ENCODE measurements around the gene TMEM178B. TPM values are rescaled to one million over a fixed set of nuclear protein-coding genes. Genes with fewer than 3 reads are reported as not detected.

Gene TMEM178B
- total RNA-seq, 4 donors from 2014 or later = 7.7 to 49.9 (median 25.9) TPM

DNA sequence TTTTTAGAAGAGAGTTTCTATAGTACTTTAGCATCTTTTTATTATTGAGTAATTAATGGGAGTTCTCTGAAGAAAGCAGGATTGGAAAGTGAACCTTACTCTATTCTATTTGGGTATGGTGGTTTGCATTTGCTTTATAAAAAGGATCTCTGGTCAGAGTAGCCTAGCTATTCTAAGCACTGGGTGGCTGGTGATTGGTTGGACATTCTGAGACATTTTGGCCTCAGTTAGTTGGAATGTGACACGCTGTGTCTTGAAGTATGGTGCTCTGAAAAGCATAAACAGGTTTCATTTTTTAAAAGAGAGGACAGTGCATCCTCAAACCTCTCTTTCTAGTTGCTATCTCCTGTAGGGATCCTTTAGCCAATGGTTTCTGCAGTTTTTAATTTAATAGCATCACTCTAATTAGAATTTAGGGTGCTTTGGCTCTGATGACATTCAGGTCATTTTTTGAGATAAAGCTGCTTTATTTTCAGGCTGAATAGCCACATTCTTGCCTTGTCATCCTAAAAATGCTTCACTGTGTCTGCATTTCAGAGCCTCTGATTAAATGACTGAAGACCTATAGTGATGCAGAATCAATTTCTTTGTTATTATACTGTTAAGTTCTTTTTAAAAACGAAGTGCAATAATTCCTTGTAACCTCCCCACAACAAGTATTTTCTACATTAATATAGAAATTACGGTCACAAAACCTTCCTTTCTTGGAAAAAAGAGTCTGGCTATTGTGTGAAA is 20.6 kb downstream of the TMEM178B start:
- intact Hi-C loops (cut with DNase I) = no loop called here
- no peak overlapping the region for H3K4me3 ChIP-seq (replicated peaks in 1 of 3)
- H3K27me3 ChIP-seq = no peaks in the 10 kb centered on the region
- WGBS, 2 donors = 65 to 69% methylated on average over 3 of the region's 3 CpGs
- DNase-seq = no peak
- no peaks in the 10 kb centered on the region for H3K4me1 ChIP-seq
- no peak overlapping the region for H3K27ac ChIP-seq
- no peaks in the 10 kb centered on the region for H3K9me3 ChIP-seq
- TF ChIP-seq, protein P1, sequence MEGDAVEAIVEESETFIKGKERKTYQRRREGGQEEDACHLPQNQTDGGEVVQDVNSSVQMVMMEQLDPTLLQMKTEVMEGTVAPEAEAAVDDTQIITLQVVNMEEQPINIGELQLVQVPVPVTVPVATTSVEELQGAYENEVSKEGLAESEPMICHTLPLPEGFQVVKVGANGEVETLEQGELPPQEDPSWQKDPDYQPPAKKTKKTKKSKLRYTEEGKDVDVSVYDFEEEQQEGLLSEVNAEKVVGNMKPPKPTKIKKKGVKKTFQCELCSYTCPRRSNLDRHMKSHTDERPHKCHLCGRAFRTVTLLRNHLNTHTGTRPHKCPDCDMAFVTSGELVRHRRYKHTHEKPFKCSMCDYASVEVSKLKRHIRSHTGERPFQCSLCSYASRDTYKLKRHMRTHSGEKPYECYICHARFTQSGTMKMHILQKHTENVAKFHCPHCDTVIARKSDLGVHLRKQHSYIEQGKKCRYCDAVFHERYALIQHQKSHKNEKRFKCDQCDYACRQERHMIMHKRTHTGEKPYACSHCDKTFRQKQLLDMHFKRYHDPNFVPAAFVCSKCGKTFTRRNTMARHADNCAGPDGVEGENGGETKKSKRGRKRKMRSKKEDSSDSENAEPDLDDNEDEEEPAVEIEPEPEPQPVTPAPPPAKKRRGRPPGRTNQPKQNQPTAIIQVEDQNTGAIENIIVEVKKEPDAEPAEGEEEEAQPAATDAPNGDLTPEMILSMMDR (IDR thresholded peaks at IDR 0.05) = no peak
- no peak for TF ChIP-seq POLR2A (IDR thresholded peaks at IDR 0.05)
- H3K36me3 ChIP-seq = no peaks in the 10 kb centered on the region

DNA sequence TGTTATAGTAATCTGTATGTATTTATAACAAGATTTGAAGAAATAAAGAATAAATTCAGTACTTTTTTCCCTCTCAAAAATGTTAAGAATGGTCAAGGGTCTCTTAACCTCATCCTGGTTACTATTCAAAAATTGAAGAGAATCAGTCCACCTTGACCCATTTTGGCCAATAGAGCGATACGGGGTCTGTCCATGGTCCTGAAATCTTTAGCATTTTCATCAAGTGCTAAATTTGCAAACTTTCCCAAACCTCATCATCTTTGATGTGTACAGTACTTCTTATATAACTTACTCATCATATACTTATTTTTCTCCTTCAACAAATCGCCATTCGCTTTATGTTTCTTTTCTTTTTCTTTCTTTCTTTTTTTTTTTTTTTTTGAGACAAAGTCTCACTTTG is 23.6 kb downstream of the TMEM178B start:
- Histone ChIP-seq H3K27me3 (no peaks in the 10 kb centered on the region), H3K36me3 (no peaks in the 10 kb centered on the region), H3K4me1 (no peaks in the 10 kb centered on the region), H3K4me3 (replicated peaks in 1 of 3) (no peak overlapping the region), H3K9me3 (no peaks in the 10 kb centered on the region), H3K27ac (no peak overlapping the region)
- DNase-seq = peak in 1 of 2 donors; percentile 24
- 64 to 68% methylated on average over 4 of the region's 4 CpGs for WGBS, 2 donors
- intact Hi-C loops (cut with DNase I) = no loop called here
- TF ChIP-seq, protein P1 (IDR thresholded peaks at IDR 0.05) = no peak
- TF ChIP-seq POLR2A (IDR thresholded peaks at IDR 0.05) = no peak

DNA sequence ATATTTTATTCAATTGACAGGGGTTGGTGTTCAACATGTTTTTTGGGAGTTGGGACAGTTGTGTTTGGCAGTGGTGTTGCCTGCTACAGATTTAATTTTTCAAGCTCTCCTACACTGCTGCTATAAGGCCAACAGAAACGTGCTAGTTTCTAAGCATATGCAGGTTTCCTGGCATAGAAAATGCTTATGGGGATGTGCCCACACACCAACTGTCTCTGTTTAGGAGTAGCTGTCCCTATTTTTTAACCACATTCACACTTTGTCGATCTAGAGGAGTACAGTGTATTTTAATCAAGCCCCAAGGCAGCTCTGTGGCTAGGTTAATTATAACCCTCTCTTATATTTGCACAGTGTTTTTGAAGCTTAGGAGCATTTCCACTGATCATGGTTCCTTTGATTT is 28.6 kb downstream of the TMEM178B start:
- no peaks in the 10 kb centered on the region for H3K4me1 ChIP-seq
- no peaks in the 10 kb centered on the region for H3K9me3 ChIP-seq
- H3K27me3 ChIP-seq = no peaks in the 10 kb centered on the region
- intact Hi-C loops (cut with DNase I) = no loop called here
- H3K4me3 ChIP-seq (replicated peaks in 1 of 3) = no peak overlapping the region
- WGBS, 2 donors = 77 to 80% methylated on average over 2 of the region's 2 CpGs
- no peaks in the 10 kb centered on the region for H3K36me3 ChIP-seq
- no peak overlapping the region for H3K27ac ChIP-seq
- TF ChIP-seq, protein P1 (IDR thresholded peaks at IDR 0.05) = no peak
- TF ChIP-seq POLR2A (IDR thresholded peaks at IDR 0.05) = no peak
- no peak for DNase-seq

DNA sequence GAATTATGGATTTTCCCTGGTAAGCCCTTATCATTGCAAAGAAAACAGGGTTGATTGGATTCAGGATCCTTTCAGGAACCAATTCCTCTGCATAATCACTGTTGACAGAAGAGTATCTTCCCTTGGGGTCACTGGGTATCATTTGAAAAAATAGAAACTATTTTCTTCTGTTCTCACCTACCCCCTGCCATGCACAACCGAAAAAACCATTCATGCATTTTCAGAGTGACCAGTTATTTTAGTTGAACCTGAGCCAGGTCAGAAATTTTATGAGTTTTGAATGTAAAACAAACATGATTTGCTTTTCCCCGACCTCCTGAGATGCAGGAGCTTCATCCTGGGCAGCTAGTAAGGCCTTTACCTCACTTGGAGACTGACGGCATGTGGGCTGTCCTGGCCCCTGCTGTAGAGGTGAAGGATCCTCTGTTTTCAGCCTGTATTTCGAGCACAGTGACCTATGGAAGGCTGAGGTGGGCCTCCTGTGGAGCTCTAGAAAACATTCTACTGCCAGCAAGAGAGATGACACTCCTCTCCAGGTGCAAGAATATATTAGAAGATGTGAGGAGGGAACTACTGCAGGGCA is 30.1 kb downstream of the TMEM178B start:
- H3K4me3 ChIP-seq (replicated peaks in 1 of 3) = no peak overlapping the region
- no peak for TF ChIP-seq POLR2A (IDR thresholded peaks at IDR 0.05)
- TF ChIP-seq, protein P1 (IDR thresholded peaks at IDR 0.05) = no peak
- no peak overlapping the region for H3K27ac ChIP-seq
- H3K4me1 ChIP-seq = no peaks in the 10 kb centered on the region
- 56 to 73% methylated on average over 4 of the region's 4 CpGs for WGBS, 2 donors
- no peaks in the 10 kb centered on the region for H3K9me3 ChIP-seq
- H3K36me3 ChIP-seq = no peaks in the 10 kb centered on the region
- intact Hi-C loops (cut with DNase I) = no loop called here
- H3K27me3 ChIP-seq = no peaks in the 10 kb centered on the region
- DNase-seq = no peak

DNA sequence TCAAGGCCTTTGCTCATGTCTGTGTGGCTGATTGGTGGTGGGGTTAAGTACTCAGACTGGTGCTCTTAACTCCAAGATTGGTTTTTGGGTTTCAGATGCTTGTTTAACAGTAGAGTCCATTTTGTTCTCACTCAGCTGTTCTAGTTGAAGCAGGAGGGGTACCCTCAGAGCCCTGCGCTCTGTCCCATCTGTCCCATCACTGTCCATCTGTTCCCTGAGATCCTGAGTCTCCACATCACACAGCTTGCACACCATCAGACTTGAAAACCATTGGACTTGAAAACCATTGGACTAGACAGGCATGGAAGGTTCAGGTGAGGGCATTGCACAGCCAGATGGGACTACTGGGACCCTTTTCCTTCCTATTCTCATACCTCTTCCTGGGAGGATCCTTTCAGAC is 39.3 kb downstream of the TMEM178B start:
- Histone ChIP-seq H3K9me3 (no peaks in the 10 kb centered on the region), H3K27me3 (no peaks in the 10 kb centered on the region), H3K27ac (no peak overlapping the region), H3K36me3 (no peaks in the 10 kb centered on the region), H3K4me1 (no peaks in the 10 kb centered on the region), H3K4me3 (replicated peaks in 1 of 3) (no peak overlapping the region)
- intact Hi-C loops (cut with DNase I) = no loop called here
- TF ChIP-seq POLR2A (IDR thresholded peaks at IDR 0.05) = no peak
- 92 to 100% methylated on average over 1 of the region's 1 CpG for WGBS, 2 donors
- no peak for DNase-seq

Measured in thyroid gland (tissue), 4 donors.